Pulmonary artery endothelial cell (primary cell): ENCODE data around the gene PRTN3. TPM values are rescaled to one million over a fixed set of nuclear protein-coding genes. Genes with fewer than 3 reads are reported as not detected.

Experiments used
- DNase-seq: peaks from one replicate; pipeline ENCODE4 v3.0.0-alpha.2; 2011; ENCODE audit warnings: low read depth, low spot score
- total RNA-seq: library from RNA; depleted of rRNA; stranded (reverse); fragments of >200 nt; gene quantifications from 2 replicates; pipeline ENCODE4 v1.2.3, GENCODE V29; 2014

Gene PRTN3
- total RNA-seq, 1 donor from 2014 or later, result not detected

- DNase-seq, result no peak
These were observed 56.2 kb downstream of the PRTN3 start for GRCh38 chr19:896999-897398.

GRCh38 chr19:897442-898039, 56.7 kb downstream of the PRTN3 start:
- DNase-seq, result no peak

Other genes with a start within 250 kb of the PRTN3 start
- gene POLRMT, start 207.5 kb upstream of the PRTN3 start, total RNA-seq, result 28.1 and 32.7 TPM in 2 replicates
- 0.07 TPM in 1 of 2 replicates, not detected in the other for gene FGF22, start 201.1 kb upstream of the PRTN3 start, total RNA-seq
- gene RNF126, start 177.8 kb upstream of the PRTN3 start, total RNA-seq, result 34.3 and 38.1 TPM in 2 replicates
- 18.5 and 32.6 TPM in 2 replicates for gene FSTL3, start 164.6 kb upstream of the PRTN3 start, total RNA-seq
- 0.07 TPM in 1 of 2 replicates, not detected in the other for gene PRSS57, start 145.5 kb upstream of the PRTN3 start, total RNA-seq
- 14.3 and 23.0 TPM in 2 replicates for gene PALM, start 132.1 kb upstream of the PRTN3 start, total RNA-seq
- gene MISP, start 89.9 kb upstream of the PRTN3 start, total RNA-seq, result 0.04 TPM in 1 of 2 replicates, not detected in the other
- gene PTBP1, start 43.5 kb upstream of the PRTN3 start, total RNA-seq, result 198 and 241 TPM in 2 replicates
- gene PLPPR3, start 19.0 kb upstream of the PRTN3 start, total RNA-seq, result 0.07 and 0.33 TPM in 2 replicates
- gene AZU1, start 13.2 kb upstream of the PRTN3 start, total RNA-seq, result not detected in 2 replicates
- not detected in 2 replicates for gene ELANE, start 11.3 kb downstream of the PRTN3 start, total RNA-seq
- 0.49 and 3.6 TPM in 2 replicates for gene CFD, start 18.7 kb downstream of the PRTN3 start, total RNA-seq
- gene MED16, start 52.2 kb downstream of the PRTN3 start, total RNA-seq, result 22.9 and 27.0 TPM in 2 replicates
- gene RNU6-9, start 52.5 kb downstream of the PRTN3 start, total RNA-seq, result not detected in 2 replicates
- gene R3HDM4, start 72.2 kb downstream of the PRTN3 start, total RNA-seq, result 22.8 and 29.1 TPM in 2 replicates
- gene KISS1R, start 76.3 kb downstream of the PRTN3 start, total RNA-seq, result not detected in 2 replicates
- gene ARID3A, start 85.0 kb downstream of the PRTN3 start, total RNA-seq, result 8.0 and 9.6 TPM in 2 replicates
- gene WDR18, start 143.3 kb downstream of the PRTN3 start, total RNA-seq, result 106 and 115 TPM in 2 replicates
- 0.39 and 0.59 TPM in 2 replicates for gene GRIN3B, start 159.4 kb downstream of the PRTN3 start, total RNA-seq
- 49.5 and 65.1 TPM in 2 replicates for gene TMEM259, start 180.1 kb downstream of the PRTN3 start, total RNA-seq
- gene RNU6-2, start 180.5 kb downstream of the PRTN3 start, total RNA-seq, result not detected in 2 replicates
- gene CNN2, start 185.6 kb downstream of the PRTN3 start, total RNA-seq, result 159 and 188 TPM in 2 replicates
- gene ABCA7, start 199.1 kb downstream of the PRTN3 start, total RNA-seq, result 3.5 and 5.9 TPM in 2 replicates
- 10.2 and 20.2 TPM in 2 replicates for gene ARHGAP45, start 226.2 kb downstream of the PRTN3 start, total RNA-seq